Cardiac atrium fibroblast (primary cell): ENCODE measurements around the gene EEF1AKMT4. TPM values are rescaled to one million over a fixed set of nuclear protein-coding genes. Genes with fewer than 3 reads are reported as not detected.

Experiments used
- total RNA-seq: library from RNA; depleted of rRNA; stranded (reverse); fragments of >200 nt; gene quantifications from 2 replicates; pipeline ENCODE4 v1.2.3, GENCODE V29; 2015

The EEF1AKMT4 gene
- total RNA-seq, result 3.6 and 5.2 TPM in 2 replicates

GRCh38 chr3:184249412-184250166 is at the start of gene EEF1AKMT4:
Gene EEF1AKMT4, plus strand, starts transcription at chr3:184249672. Its CDS starts 23 bp downstream, at chr3:184249695.

DNA sequence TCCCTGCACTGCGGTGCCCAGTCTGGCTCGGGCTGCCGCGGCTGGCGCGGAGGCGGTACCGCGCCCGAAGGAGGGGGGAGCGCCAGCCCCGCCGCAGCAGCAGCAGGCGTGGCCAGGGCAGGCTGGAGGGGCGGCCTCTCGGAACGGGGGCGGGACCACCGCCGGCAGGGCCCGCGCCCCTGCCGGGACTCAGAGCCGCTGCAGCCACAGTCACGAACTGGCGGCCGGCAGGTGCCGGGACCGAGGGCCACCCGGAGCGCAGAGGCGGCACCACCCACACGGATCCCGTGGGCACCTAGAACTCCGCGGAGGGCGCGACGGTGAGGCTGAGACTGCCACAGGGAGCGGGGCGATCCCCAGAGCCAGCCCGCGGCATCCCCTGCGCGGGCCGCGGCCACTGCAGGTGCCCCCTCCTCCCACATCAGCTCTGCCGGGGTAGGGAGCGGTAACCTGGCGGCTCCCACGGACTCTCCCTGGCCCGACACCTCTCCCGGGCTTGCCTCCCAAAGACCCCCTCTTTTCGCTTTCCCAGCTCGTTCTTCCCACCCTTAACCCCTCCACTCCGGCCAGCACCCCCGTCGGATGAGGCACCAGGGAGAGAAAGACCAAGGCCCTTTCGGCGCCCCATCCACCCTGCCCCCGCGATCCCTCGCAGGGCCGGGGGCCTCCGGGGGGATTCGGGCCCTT is 19.9 kb upstream of the EEF1AKMT4 start, which contains the start of gene VWA5B2:
Gene VWA5B2 (plus strand): TSS at position 192 of the 687 bp plus-strand sequence. CDS start 944 bp downstream, outside the sequence.

GRCh38 chr3:184248454-184249411 is 739 bp upstream of the EEF1AKMT4 start, which contains the start of gene ALG3:
Gene ALG3, minus strand, starts transcription at chr3:184248962. Its CDS starts 22 bp downstream, at chr3:184248940.

DNA sequence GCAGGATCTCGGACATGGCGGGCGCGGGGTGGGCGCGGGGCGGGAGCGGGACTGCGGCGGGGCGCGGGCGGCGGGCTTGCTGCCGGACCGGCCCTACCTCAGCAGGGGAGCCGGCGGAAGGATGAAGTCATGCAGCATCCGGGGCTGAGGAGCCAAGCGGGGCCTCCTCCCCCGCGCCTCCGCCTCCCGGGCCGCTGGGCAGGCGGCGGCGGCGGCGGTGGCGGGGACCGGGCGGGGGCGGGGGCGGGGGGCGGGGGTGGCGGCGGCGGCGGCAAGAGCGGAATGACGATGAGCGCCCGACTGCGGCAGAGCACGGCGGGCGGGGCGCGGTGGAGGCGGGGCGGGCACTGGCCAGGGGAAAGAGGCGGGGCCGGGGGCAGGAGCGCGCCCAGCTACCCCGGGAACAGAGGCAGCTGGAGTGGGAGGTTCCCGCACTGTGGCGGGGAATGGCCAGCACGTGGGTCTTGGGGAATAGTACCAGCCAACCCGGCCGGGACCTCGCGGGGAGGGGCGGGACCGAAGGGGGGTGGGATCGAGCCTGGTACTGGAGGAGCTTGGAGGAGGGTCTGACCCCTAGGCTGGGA is 11.9 kb downstream of the EEF1AKMT4 start, which contains the start of gene CAMK2N2:
Gene CAMK2N2 (minus strand): TSS at position 284 of the 584 bp plus-strand sequence. CDS start 268 bp downstream, at position 16.

DNA sequence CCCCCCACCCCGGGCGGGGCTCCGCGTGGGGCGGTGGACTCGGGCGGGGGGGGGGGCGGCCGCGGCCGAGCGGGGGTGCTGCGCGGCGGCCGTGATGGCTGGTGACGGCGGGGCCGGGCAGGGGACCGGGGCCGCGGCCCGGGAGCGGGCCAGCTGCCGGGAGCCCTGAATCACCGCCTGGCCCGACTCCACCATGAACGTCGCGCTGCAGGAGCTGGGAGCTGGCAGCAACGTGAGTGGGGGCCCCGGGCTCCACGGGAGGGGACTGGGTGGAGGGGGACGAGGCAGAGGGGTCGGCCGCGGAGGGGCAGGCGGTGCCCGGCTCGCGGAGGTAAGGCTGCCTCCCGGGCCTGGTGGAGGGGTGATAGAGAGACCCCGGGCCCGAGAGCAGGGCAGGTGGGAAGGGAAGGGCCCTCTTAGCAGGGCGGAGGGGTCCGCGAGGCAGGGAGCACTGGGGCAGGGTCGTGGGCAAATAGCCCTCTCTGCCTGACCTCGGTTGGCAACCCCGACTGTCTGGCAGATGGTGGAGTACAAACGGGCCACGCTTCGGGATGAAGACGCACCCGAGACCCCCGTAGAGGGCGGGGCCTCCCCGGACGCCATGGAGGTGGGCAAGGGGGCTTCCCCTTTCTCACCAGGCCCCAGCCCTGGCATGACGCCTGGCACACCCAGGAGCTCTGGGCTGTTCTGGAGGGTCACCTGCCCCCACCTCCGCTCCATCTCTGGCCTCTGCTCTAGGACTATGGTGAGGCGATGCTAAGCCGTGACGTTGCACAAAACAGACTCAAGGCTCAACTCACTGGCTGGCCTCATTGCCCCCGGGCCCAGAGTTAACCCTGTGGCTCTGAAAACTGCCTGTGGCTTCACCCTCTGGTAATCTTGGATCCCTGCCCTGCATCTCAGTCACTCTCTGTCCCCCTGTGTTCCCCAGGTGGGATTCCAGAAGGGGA is 26.8 kb downstream of the EEF1AKMT4 start, which contains the start of gene ECE2:
Gene ECE2 (plus strand): TSS at position 62 of the 950 bp plus-strand sequence. CDS start 132 bp downstream, at position 194.

DNA sequence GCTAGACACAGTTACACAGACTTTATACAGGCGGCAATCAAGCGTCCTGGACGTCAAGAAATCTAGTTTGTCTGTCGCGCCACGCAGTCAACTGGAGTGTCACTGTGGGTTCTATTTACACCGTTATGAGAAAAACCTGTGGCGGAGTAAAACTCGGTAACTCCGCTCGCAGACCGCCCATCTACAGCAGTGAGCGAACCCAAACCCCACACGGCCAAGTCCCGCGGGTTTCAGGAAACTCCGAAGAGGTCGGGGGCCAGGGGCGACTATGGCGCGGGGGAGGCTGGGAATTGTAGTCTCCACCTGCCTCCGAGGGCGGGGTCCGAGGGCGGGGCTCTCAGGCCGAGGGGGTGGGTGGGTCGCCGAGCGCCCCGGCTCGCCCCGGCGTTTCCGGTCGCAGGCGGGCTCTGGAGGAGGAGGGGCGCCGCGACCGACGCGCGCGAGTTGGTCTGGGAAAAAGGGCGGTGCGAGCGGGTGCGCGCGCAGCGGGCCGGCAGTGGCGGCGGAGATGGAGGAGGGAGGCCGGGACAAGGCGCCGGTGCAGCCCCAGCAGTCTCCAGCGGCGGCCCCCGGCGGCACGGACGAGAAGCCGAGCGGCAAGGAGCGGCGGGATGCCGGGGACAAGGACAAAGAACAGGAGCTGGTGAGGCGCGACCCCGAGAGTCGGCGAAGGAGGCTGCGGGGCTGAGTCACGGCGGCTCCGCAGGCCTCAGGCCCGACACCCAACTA is 49.5 kb downstream of the EEF1AKMT4 start, which contains the start of gene PSMD2:
Gene PSMD2 (plus strand): TSS at position 483 of the 729 bp plus-strand sequence. CDS start 26 bp downstream, at position 509.

Other genes starting within 250 kb of the EEF1AKMT4 start
- gene ABCC5, start 231.8 kb upstream of the EEF1AKMT4 start, total RNA-seq, result 9.4 and 12.1 TPM in 2 replicates
- gene HTR3D, start 217.9 kb upstream of the EEF1AKMT4 start, total RNA-seq, result not detected in 2 replicates
- gene HTR3C, start 196.6 kb upstream of the EEF1AKMT4 start, total RNA-seq, result not detected in 2 replicates
- gene HTR3E, start 152.6 kb upstream of the EEF1AKMT4 start, total RNA-seq, result not detected in 2 replicates
- gene EIF2B5, start 114.3 kb upstream of the EEF1AKMT4 start, total RNA-seq, result 18.6 and 22.2 TPM in 2 replicates
- 30.7 and 34.8 TPM in 2 replicates for gene DVL3, start 94.3 kb upstream of the EEF1AKMT4 start, total RNA-seq
- gene AP2M1, start 74.8 kb upstream of the EEF1AKMT4 start, total RNA-seq, result 371 and 429 TPM in 2 replicates
- gene ABCF3, start 63.5 kb upstream of the EEF1AKMT4 start, total RNA-seq, result 51.1 and 56.2 TPM in 2 replicates
- gene VWA5B2, start 20.1 kb upstream of the EEF1AKMT4 start, total RNA-seq, result not detected in 2 replicates
- 46.8 and 89.0 TPM in 2 replicates for gene ALG3, start 710 bp upstream of the EEF1AKMT4 start, total RNA-seq
- gene CAMK2N2, start 11.9 kb downstream of the EEF1AKMT4 start, total RNA-seq, result 0.65 TPM in 1 of 2 replicates, not detected in the other
- gene ECE2, start 26.4 kb downstream of the EEF1AKMT4 start, total RNA-seq, result not detected in 2 replicates
- gene PSMD2, start 49.6 kb downstream of the EEF1AKMT4 start, total RNA-seq, result 240 and 344 TPM in 2 replicates
- gene EIF4G1, start 64.9 kb downstream of the EEF1AKMT4 start, total RNA-seq, result 296 and 333 TPM in 2 replicates
- gene FAM131A, start 87.9 kb downstream of the EEF1AKMT4 start, total RNA-seq, result 15.9 and 24.2 TPM in 2 replicates
- gene CLCN2, start 111.9 kb downstream of the EEF1AKMT4 start, total RNA-seq, result 3.1 and 4.5 TPM in 2 replicates
- 75.7 and 85.4 TPM in 2 replicates for gene POLR2H, start 112.0 kb downstream of the EEF1AKMT4 start, total RNA-seq
- not detected in 2 replicates for gene THPO, start 128.5 kb downstream of the EEF1AKMT4 start, total RNA-seq
- gene CHRD, start 130.4 kb downstream of the EEF1AKMT4 start, total RNA-seq, result 0.18 and 0.32 TPM in 2 replicates